Ovary (tissue), 3 donors: ENCODE results near the gene PRXL2B.

Experiments used
- CTCF ChIP-seq, 3 donors: fragments of 450-650 bp in 2 of 3; fragments of 200-600 bp in 1 of 3; IDR thresholded peaks; one replicate each; pipeline versions ENCODE4 v1.5.1 to v1.8.0; 2016 to 2022; ENCODE audit warnings: antibody characterized with exemption in 3 of 3, mild to moderate bottlenecking in 1 of 3
- EP300 ChIP-seq: sonication (generic); formaldehyde crosslinking; IDR thresholded peaks from one replicate; pipeline ENCODE4 v1.6.1; 2017; ENCODE audit warnings: antibody characterized with exemption
- POLR2A ChIP-seq: fragments of 450-650 bp; IDR thresholded peaks from one replicate; pipeline ENCODE4 v1.6.1; 2017; ENCODE audit warnings: antibody characterized with exemption, mild to moderate bottlenecking, moderate library complexity
- donor health status: DM: no; HTN: no; CAD: no.

DNA sequence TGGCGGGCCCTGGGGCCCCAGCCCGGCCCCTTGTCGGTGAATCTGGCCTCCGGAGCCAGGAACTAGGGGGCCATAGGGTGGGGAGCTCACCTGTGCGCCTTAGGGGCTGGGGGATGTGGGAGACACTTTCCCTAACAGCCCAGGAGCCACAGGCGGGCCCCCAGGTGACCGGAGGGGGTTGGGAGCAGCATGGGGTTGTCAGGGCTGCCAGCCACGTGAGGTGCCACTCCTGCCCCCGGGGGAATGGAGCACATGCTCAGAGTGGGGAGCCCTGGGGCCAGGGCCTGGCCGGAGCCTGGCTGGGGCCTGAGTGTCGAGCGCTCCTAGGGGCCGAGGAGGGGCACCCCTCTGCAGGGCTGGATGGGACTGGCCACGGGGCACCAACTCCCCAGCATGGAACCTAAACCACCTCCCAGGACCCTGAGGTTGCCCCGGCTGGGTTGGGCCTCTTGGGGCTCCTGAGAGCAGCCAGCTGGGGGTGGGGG, 19.9 kb downstream of the PRXL2B start:
- TF ChIP-seq CTCF (IDR thresholded peaks at IDR 0.05) (no peak), POLR2A (no peak), EP300 (no peak)
